Stimulated activated CD8-positive, alpha-beta memory T cell treated with anti-CD3 and anti-CD28 coated beads, Interleukin-2, amount 100 ng/mL, for 1 hour (primary cell): Measurements from ENCODE around the gene ELL.
"Not testable (repeated sequence)": the region's sequence is repeated elsewhere in the genome, so short reads cannot be mapped to it uniquely, and the experiment has no call there.

Experiments used
- DNase-seq, 2 donors: peaks; one replicate each; pipeline ENCODE4 v3.0.0-alpha.2; 2020; ENCODE audit warnings: low read depth in 2 of 2

The ELL gene

GRCh38 chr19:18532168-18532890 lies 10.5 kb upstream of the ELL start:
- DNase-seq, result no peak

- DNase-seq, result no peak
These were observed 9.6 kb upstream of the ELL start for GRCh38 chr19:18531485-18531884.

- no peak for DNase-seq
These were observed 7.9 kb upstream of the ELL start for GRCh38 chr19:18529782-18530181.

- no peak for DNase-seq
These were observed 4.4 kb upstream of the ELL start for GRCh38 chr19:18526316-18526715.

GRCh38 chr19:18523841-18524240 lies 2.0 kb upstream of the ELL start:
- no peak for DNase-seq

- not testable (repeated sequence) for DNase-seq
These were observed 1.1 kb upstream of the ELL start for GRCh38 chr19:18522862-18523440.

GRCh38 chr19:18522124-18522861 lies 423 bp upstream of the ELL start:
- DNase-seq, result peak; percentile 99 to 100

GRCh38 chr19:18520848-18521691 lies 800 bp downstream of the ELL start:
- peak in 1 of 2 donors; percentile 4 for DNase-seq

- DNase-seq, result peak in 1 of 2 donors; percentile 36
These were observed 1.7 kb downstream of the ELL start for GRCh38 chr19:18519962-18520847.

GRCh38 chr19:18518639-18519038 lies 3.2 kb downstream of the ELL start:
- no peak for DNase-seq

GRCh38 chr19:18517606-18518005 lies 4.3 kb downstream of the ELL start:
- DNase-seq, result no peak

- no peak for DNase-seq
These were observed 5.9 kb downstream of the ELL start for GRCh38 chr19:18515959-18516358.

- DNase-seq, result no peak
These were observed 6.8 kb downstream of the ELL start for GRCh38 chr19:18514800-18515682.

- DNase-seq, result no peak
These were observed 8.0 kb downstream of the ELL start for GRCh38 chr19:18513868-18514267.

- no peak for DNase-seq
These were observed 11.7 kb downstream of the ELL start for GRCh38 chr19:18510216-18510615.

- DNase-seq, result no peak
These were observed 13.3 kb downstream of the ELL start for GRCh38 chr19:18508585-18508984.

- no peak for DNase-seq
These were observed 14.0 kb downstream of the ELL start for GRCh38 chr19:18507727-18508440.

- no peak for DNase-seq
These were observed 14.7 kb downstream of the ELL start for GRCh38 chr19:18507021-18507726.
